IMR-90 (cell line): ENCODE measurements around the gene RANGRF. TPM values are rescaled to one million over a fixed set of nuclear protein-coding genes. Genes with fewer than 3 reads are reported as not detected.

Experiments
- ATAC-seq: fragments of 200-7000 bp; cut with Tn5 transposase; 2 replicates; pipeline ENCODE4 v1.9.1; 2020; ENCODE audit warnings: low read depth, mild to moderate bottlenecking, moderate library complexity
- BruUV-seq: library from RNA; stranded (reverse); fragments of 400-500 nt; replicated peaks from 2 replicates; lab custom pipeline; 2021; lab: Mats Ljungman, UMichigan
- CTCF ChIA-PET: fragments of 300-600 bp; formaldehyde crosslinking; extraction: SDS; loops from one replicate; lab custom pipeline; 2021; ENCODE audit warnings: antibody characterized with exemption; lab: Yijun Ruan, JAX
- POLR2A ChIA-PET: fragments of 300-600 bp; sonication (Branson Sonifier 250); formaldehyde crosslinking; loops from one replicate; lab custom pipeline; 2022; ENCODE audit warnings: antibody characterized with exemption; ENCODE audit not compliant: unreplicated experiment; lab: Charles Lee
- DNase-seq: peaks from one replicate; pipeline ENCODE4 v3.0.0; 2013
- H2AFZ ChIP-seq: replicated peaks from 2 replicates; pipeline ENCODE3; 2013; ENCODE audit warnings: low read length, mild to moderate bottlenecking; ENCODE audit not compliant: poor library complexity
- H2AK5ac ChIP-seq: 2 replicates; pipeline ENCODE4 v1.6.1; 2013; ENCODE audit warnings: low read depth, low read length, inconsistent platforms
- H2AK9ac ChIP-seq: replicated peaks from 2 replicates; pipeline ENCODE3; 2013; ENCODE audit warnings: mild to moderate bottlenecking, low read depth, low read length, moderate library complexity; ENCODE audit not compliant: poor library complexity
- H2BK120ac ChIP-seq: 2 replicates; pipeline ENCODE4 v1.6.1; 2013; ENCODE audit warnings: low read depth, low read length, inconsistent platforms
- H2BK15ac ChIP-seq: 3 replicates; pipeline ENCODE4 v1.6.1; 2013; ENCODE audit warnings: low read depth, low read length, inconsistent platforms
- H2BK20ac ChIP-seq: 2 replicates; pipeline ENCODE4 v1.6.1; 2013; ENCODE audit warnings: low read depth, mild to moderate bottlenecking, inconsistent platforms, low read length, moderate library complexity
- H2BK5ac ChIP-seq: 2 replicates; pipeline ENCODE4 v1.6.1; 2013; ENCODE audit warnings: mild to moderate bottlenecking, low read depth, low read length, inconsistent platforms; ENCODE audit not compliant: poor library complexity, severe bottlenecking
- H3K14ac ChIP-seq: replicated peaks from 2 replicates; pipeline ENCODE4 v1.6.1; 2013; ENCODE audit warnings: low read depth, low read length, inconsistent platforms
- H3K18ac ChIP-seq: 2 replicates; pipeline ENCODE4 v1.6.1; 2013; ENCODE audit warnings: low read depth, low read length, control low read depth
- H3K23ac ChIP-seq: 2 replicates; pipeline ENCODE4 v1.6.1; 2013; ENCODE audit warnings: low read depth, low read length, inconsistent platforms
- H3K27ac ChIP-seq: 2 replicates; pipeline ENCODE4 v1.5.1; 2013; ENCODE audit warnings: mild to moderate bottlenecking, control low read depth, low read length; ENCODE audit not compliant: insufficient read depth
- H3K27me3 ChIP-seq: 2 replicates; pipeline ENCODE4 v1.6.1; 2013; ENCODE audit warnings: low read length; ENCODE audit not compliant: control insufficient read depth, insufficient read depth
- H3K36me3 ChIP-seq: 2 replicates; pipeline ENCODE4 v1.6.1; 2013; ENCODE audit warnings: low read length, mixed read lengths; ENCODE audit not compliant: control insufficient read depth, insufficient read depth
- H3K4ac ChIP-seq: 2 replicates; pipeline ENCODE4 v1.6.1; 2013; ENCODE audit warnings: low read depth, low read length, inconsistent platforms
- H3K4me1 ChIP-seq: 2 replicates; pipeline ENCODE4 v1.6.1; 2013; ENCODE audit warnings: low read length, mixed read lengths; ENCODE audit not compliant: control insufficient read depth, insufficient read depth
- H3K4me2 ChIP-seq: 2 replicates; pipeline ENCODE4 v1.6.1; 2013; ENCODE audit warnings: low read depth, mild to moderate bottlenecking, control low read depth, low read length, moderate library complexity
- H3K4me3 ChIP-seq: 2 replicates; pipeline ENCODE4 v1.5.1; 2013; ENCODE audit warnings: low read depth, mild to moderate bottlenecking, control low read depth, low read length, moderate library complexity; ENCODE audit not compliant: insufficient read depth
- H3K56ac ChIP-seq: 2 replicates; pipeline ENCODE4 v1.6.1; 2013; ENCODE audit warnings: low read length, inconsistent platforms; ENCODE audit not compliant: insufficient read depth; ENCODE audit errors: extremely low read depth
- H3K79me1 ChIP-seq, 2 experiments: 2 replicates each; pipeline ENCODE4 v1.6.1; 2013; ENCODE audit warnings: low read length in 2 of 2, inconsistent platforms in 1 of 2, low read depth in 1 of 2
- H3K9ac ChIP-seq: 2 replicates; pipeline ENCODE4 v1.6.1; 2013; ENCODE audit warnings: low read depth, low read length, control low read depth
- H3K9me1 ChIP-seq: 2 replicates; pipeline ENCODE4 v1.6.1; 2013; ENCODE audit warnings: low read length, inconsistent platforms; ENCODE audit not compliant: insufficient read depth
- H3K9me3 ChIP-seq: 2 replicates; pipeline ENCODE4 v1.6.1; 2013; ENCODE audit warnings: low read length; ENCODE audit not compliant: control insufficient read depth, insufficient read depth
- H4K20me1 ChIP-seq: 2 replicates; pipeline ENCODE4 v1.6.1; 2013; ENCODE audit warnings: low read length, inconsistent platforms; ENCODE audit not compliant: insufficient read depth
- H4K5ac ChIP-seq: 2 replicates; pipeline ENCODE4 v1.6.1; 2013; ENCODE audit warnings: mild to moderate bottlenecking, low read depth, low read length, control low read depth
- H4K8ac ChIP-seq, 2 experiments: 2 replicates each; pipeline ENCODE4 v1.6.1; 2013; ENCODE audit warnings: low read depth in 2 of 2, low read length in 2 of 2, control low read depth in 1 of 2, inconsistent platforms in 1 of 2
- H4K91ac ChIP-seq: 2 replicates; pipeline ENCODE4 v1.6.1; 2013; ENCODE audit warnings: low read depth, low read length, inconsistent platforms; ENCODE audit not compliant: insufficient read depth
- BHLHE40 ChIP-seq: fragments of 150-350 bp; IDR thresholded peaks from 2 replicates; pipeline ENCODE4 v1.6.1; 2016; ENCODE audit warnings: mild to moderate bottlenecking, low read depth, low read length
- CHD1 ChIP-seq: IDR thresholded peaks from 2 replicates; pipeline ENCODE4 v1.6.1; 2012; ENCODE audit warnings: low read depth, low read length, improper control_type of control experiment
- ELK1 ChIP-seq: fragments of 150-350 bp; IDR thresholded peaks from 2 replicates; pipeline ENCODE4 v1.6.1; 2016; ENCODE audit warnings: low read depth, mild to moderate bottlenecking, low read length, moderate library complexity, borderline replicate concordance
- FOS ChIP-seq: fragments of 150-350 bp; IDR thresholded peaks from 2 replicates; pipeline ENCODE4 v1.6.1; 2016; ENCODE audit warnings: low read depth, low read length
- MAFK ChIP-seq: IDR thresholded peaks from 2 replicates; pipeline ENCODE4 v1.6.1; 2012; ENCODE audit warnings: low read depth, low read length, improper control_type of control experiment
- MAZ ChIP-seq: IDR thresholded peaks from 2 replicates; pipeline ENCODE4 v1.6.1; 2012; ENCODE audit warnings: low read depth, mild to moderate bottlenecking, low read length, improper control_type of control experiment, moderate library complexity, borderline replicate concordance
- NFE2L2 ChIP-seq: fragments of 150-350 bp; IDR thresholded peaks from 2 replicates; pipeline ENCODE4 v1.6.1; 2016; ENCODE audit warnings: low read depth, mild to moderate bottlenecking, low read length
- POLR2A ChIP-seq: IDR thresholded peaks from 2 replicates; pipeline ENCODE4 v1.6.1; 2012; ENCODE audit warnings: mild to moderate bottlenecking, low read depth, low read length
- RCOR1 ChIP-seq: IDR thresholded peaks from 2 replicates; pipeline ENCODE4 v1.6.1; 2012; ENCODE audit warnings: mild to moderate bottlenecking, low read length, improper control_type of control experiment; ENCODE audit not compliant: insufficient replicate concordance
- RFX5 ChIP-seq: IDR thresholded peaks from 2 replicates; pipeline ENCODE4 v1.8.0; 2012; ENCODE audit warnings: low read depth, mild to moderate bottlenecking, low read length, moderate library complexity
- SMC3 ChIP-seq: fragments of 150-350 bp; IDR thresholded peaks from 2 replicates; pipeline ENCODE4 v1.6.1; 2016; ENCODE audit warnings: low read depth, mild to moderate bottlenecking, antibody characterized with exemption, low read length, moderate library complexity
- WGBS, 2 experiments: methylation state at CpG; one replicate each; pipeline versions ENCODE4 v1.1.5 to v1.1.7; 2013; ENCODE audit warnings: missing lambda C conversion rate in 2 of 2; ENCODE audit not compliant: insufficient read length in 1 of 2; ENCODE audit errors: extremely low coverage in 2 of 2; 5-methylcytosine and 5-hydroxymethylcytosine counted together
- dilution Hi-C: fragments of 300-500 bp; cut with HindIII; formaldehyde crosslinking; loops from one replicate; pipeline ENCODE4 v1.14.3; 2018; ENCODE audit warnings: low sequenced_read_pairs; ENCODE audit not compliant: unreplicated experiment
- in situ Hi-C: fragments of 300-500 bp; cut with MboI; formaldehyde crosslinking; loops from 3 replicates; pipeline ENCODE4 v1.14.3; 2019; ENCODE audit warnings: low sequenced_read_pairs, inconsistent platforms, mixed read lengths
- intact Hi-C: fragments of 100-400 bp; cut with micrococcal nuclease; formaldehyde crosslinking; loops from 2 replicates; pipeline ENCODE4 v1.10.0; 2022
- microRNA-seq, 2 experiments: library from miRNA; stranded (forward) in 1 of 2; unstranded in 1 of 2; fragments of 10-50 nt in 1 of 2; fragments of <30 nt in 1 of 2; gene quantifications in 1 of 2; microRNA quantifications in 1 of 2; one replicate each; pipeline versions ENCODE3 to v1.1.0; 2013 to 2020; ENCODE audit not compliant: insufficient read depth in 1 of 2, insufficient read length in 1 of 2, unreplicated experiment in 1 of 2
- polyA plus RNA-seq, 3 experiments: library from polyadenylated mRNA; depleted of rRNA; stranded (reverse); fragments of >200 nt; gene quantifications; 2 replicates each; pipeline ENCODE4 v1.2.3, GENCODE V29; 2012; ENCODE audit warnings: low replicate concordance in 1 of 3
- small RNA-seq, 5 experiments: library from RNA; depleted of rRNA; stranded (forward); fragments of <200 nt; gene quantifications; one replicate each; pipeline ENCODE3, GENCODE V24; 2012
- total RNA-seq: library from RNA; depleted of rRNA; stranded (reverse); fragments of >200 nt; gene quantifications from 2 replicates; pipeline ENCODE4 v1.2.3, GENCODE V29; 2012; rRNA removed

The RANGRF gene
- total and polyA plus RNA-seq, 2 of the 4 experiments (the other 2 are of a cell fraction): 19.5 to 36.6 TPM

- CTCF ChIA-PET: interaction anchor here (0.6 kb wide), 1 partner anchor 48 kb away, joined by 3 read pairs; no protein-coding TSS in a partner anchor
- H2BK5ac ChIP-seq: no peak within 1 kb of the TSS
- no peak within 1 kb of the TSS for H4K8ac ChIP-seq
- dilution Hi-C loops: no loop called here
- H3K27me3 ChIP-seq: peaks cover 12% of the 10 kb centered on the region
- POLR2A ChIA-PET: no interaction called here
- no peak within 1 kb of the TSS for H2BK20ac ChIP-seq
- H3K4me3 ChIP-seq: no peak within 1 kb of the TSS
- no peak within 1 kb of the TSS for H3K56ac ChIP-seq
- no peak within 1 kb of the TSS for H2AK9ac ChIP-seq
- no peak within 1 kb of the TSS for H3K18ac ChIP-seq
- H3K9me1 ChIP-seq: no peaks in the 10 kb centered on the region
- H3K4me1 ChIP-seq: no peaks in the 10 kb centered on the region
- no peak within 1 kb of the TSS for H2BK15ac ChIP-seq
- H4K20me1 ChIP-seq: no peaks in the 10 kb centered on the region
- H3K14ac ChIP-seq: no peak within 1 kb of the TSS
- H2BK120ac ChIP-seq: no peak within 1 kb of the TSS
- no peak within 1 kb of the TSS for H2AFZ ChIP-seq
- H3K27ac ChIP-seq: no peak within 1 kb of the TSS
- in situ Hi-C loops: no loop called here
- no peak for ATAC-seq
- no peak within 1 kb of the TSS for H3K4ac ChIP-seq
- no peak within 1 kb of the TSS for H3K9ac ChIP-seq
- no peaks in the 10 kb centered on the region for H3K36me3 ChIP-seq
- H3K79me1 ChIP-seq: no peaks in the 10 kb centered on the region
- WGBS, 2 experiments: no CpG with 5 or more reads among the region's 2 CpGs
- H3K9me3 ChIP-seq: no peaks in the 10 kb centered on the region
- no peak within 1 kb of the TSS for H4K5ac ChIP-seq
- intact Hi-C loops: no loop called here
- no peak within 1 kb of the TSS for H2AK5ac ChIP-seq
- TF ChIP-seq POLR2A (no peak), CHD1 (no peak), NFE2L2 (no peak), BHLHE40 (no peak), MAZ (no peak), FOS (no peak), RFX5 (no peak), RCOR1 (no peak), SMC3 (no peak), MAFK (no peak), ELK1 (no peak)
- no peak within 1 kb of the TSS for H3K4me2 ChIP-seq
- no peak for DNase-seq
- no TSS peak for BruUV-seq
- no peak within 1 kb of the TSS for H4K91ac ChIP-seq
- no peak within 1 kb of the TSS for H3K23ac ChIP-seq
These were observed 51.1 kb downstream of the RANGRF start, which contains the start of gene ODF4 for GRCh38 chr17:8339540-8339939. Gene ODF4 (plus strand): TSS chr17:8339840. CDS start chr17:8340052, 212 bp downstream.

Small RNAs within 50 kb of the gene (microRNA-seq; reads per million reads assigned to microRNA genes)
- gene RF00265 (ENCODE audit: insufficient read depth, insufficient read length): not detected

Small RNAs within 50 kb of the gene (small RNA-seq; reads per million reads assigned to genes)
- gene RF00265: 0 to 0.15 (median 0) reads per million in 5 experiments

Other genes starting within 250 kb of the RANGRF start
- gene ALOX15B, start 249.6 kb upstream of the RANGRF start, total RNA-seq: not detected in 2 replicates
- gene ALOX15B, start 249.6 kb upstream of the RANGRF start, polyA plus RNA-seq (2012; rRNA removed): not detected in 2 replicates
- gene ALOX12B, start 201.0 kb upstream of the RANGRF start, total RNA-seq: not detected in 2 replicates
- not detected in 2 replicates for gene ALOX12B, start 201.0 kb upstream of the RANGRF start, polyA plus RNA-seq (2012; rRNA removed)
- gene ALOXE3, start 170.2 kb upstream of the RANGRF start, total RNA-seq: under 0.01 TPM in 2 replicates
- 0.19 and 0.26 TPM in 2 replicates for gene ALOXE3, start 170.2 kb upstream of the RANGRF start, polyA plus RNA-seq (2012; rRNA removed)
- gene HES7, start 164.6 kb upstream of the RANGRF start, total RNA-seq: not detected in 2 replicates
- gene HES7, start 164.6 kb upstream of the RANGRF start, polyA plus RNA-seq (2012; rRNA removed): 0.43 and 0.56 TPM in 2 replicates
- 1.7 and 3.4 TPM in 2 replicates for gene PER1, start 136.3 kb upstream of the RANGRF start, total RNA-seq
- gene PER1, start 136.3 kb upstream of the RANGRF start, polyA plus RNA-seq (2012; rRNA removed): 10.5 and 11.5 TPM in 2 replicates
- 2.2 and 2.3 TPM in 2 replicates for gene VAMP2, start 125.7 kb upstream of the RANGRF start, total RNA-seq
- gene VAMP2, start 125.7 kb upstream of the RANGRF start, polyA plus RNA-seq (2012; rRNA removed): 27.3 and 33.3 TPM in 2 replicates
- 14.3 and 60.3 TPM in 2 replicates for gene TMEM107, start 112.3 kb upstream of the RANGRF start, total RNA-seq
- 12.9 and 13.4 TPM in 2 replicates for gene TMEM107, start 112.3 kb upstream of the RANGRF start, polyA plus RNA-seq (2012; rRNA removed)
- gene BORCS6, start 98.5 kb upstream of the RANGRF start, total RNA-seq: 2.7 and 3.1 TPM in 2 replicates
- 3.3 and 4.3 TPM in 2 replicates for gene BORCS6, start 98.5 kb upstream of the RANGRF start, polyA plus RNA-seq (2012; rRNA removed)
- 38.9 and 45.9 TPM in 2 replicates for gene AURKB, start 78.1 kb upstream of the RANGRF start, total RNA-seq
- 55.0 and 62.0 TPM in 2 replicates for gene AURKB, start 78.1 kb upstream of the RANGRF start, polyA plus RNA-seq (2012; rRNA removed)
- gene CTC1, start 40.6 kb upstream of the RANGRF start, total RNA-seq: 1.1 and 1.8 TPM in 2 replicates
- 6.1 and 9.0 TPM in 2 replicates for gene CTC1, start 40.6 kb upstream of the RANGRF start, polyA plus RNA-seq (2012; rRNA removed)
- gene PFAS, start 39.4 kb upstream of the RANGRF start, total RNA-seq: 22.2 and 26.2 TPM in 2 replicates
- 20.5 and 20.7 TPM in 2 replicates for gene PFAS, start 39.4 kb upstream of the RANGRF start, polyA plus RNA-seq (2012; rRNA removed)
- 0.18 and 0.28 TPM in 2 replicates for gene SLC25A35, start 6.7 kb downstream of the RANGRF start, total RNA-seq
- 2.0 and 3.1 TPM in 2 replicates for gene SLC25A35, start 6.7 kb downstream of the RANGRF start, polyA plus RNA-seq (2012; rRNA removed)
- gene ARHGEF15, start 21.6 kb downstream of the RANGRF start, total RNA-seq: not detected in 2 replicates
- gene ARHGEF15, start 21.6 kb downstream of the RANGRF start, polyA plus RNA-seq (2012; rRNA removed): not detected in 2 replicates
- not detected in 2 replicates for gene ODF4, start 51.2 kb downstream of the RANGRF start, total RNA-seq
- gene ODF4, start 51.2 kb downstream of the RANGRF start, polyA plus RNA-seq (2012; rRNA removed): not detected in 2 replicates
- 5,013 and 5,721 TPM in 2 replicates for gene RPL26, start 94.5 kb downstream of the RANGRF start, total RNA-seq
- 3,797 and 4,763 TPM in 2 replicates for gene RPL26, start 94.5 kb downstream of the RANGRF start, polyA plus RNA-seq (2012; rRNA removed)
- gene RNF222, start 109.2 kb downstream of the RANGRF start, total RNA-seq: not detected in 2 replicates
- not detected in 2 replicates for gene RNF222, start 109.2 kb downstream of the RANGRF start, polyA plus RNA-seq (2012; rRNA removed)
- gene NDEL1, start 147.2 kb downstream of the RANGRF start, total RNA-seq: 28.9 and 40.3 TPM in 2 replicates
- gene NDEL1, start 147.2 kb downstream of the RANGRF start, polyA plus RNA-seq (2012; rRNA removed): 95.6 and 97.7 TPM in 2 replicates